ENCODE measurements around the gene CTSZ.
"Not testable (repeated sequence)": the region's sequence is repeated elsewhere in the genome, so short reads cannot be mapped to it uniquely, and the experiment has no call there.

CTSZ gene

GRCh38 chr20:59006864-59007664 is at the start of gene CTSZ:
Gene CTSZ, minus strand, starts transcription at chr20:59007254. Its CDS starts 126 bp downstream, at chr20:59007128.
- no peak for DNase-seq (ENCODE audit: extremely low read depth in 1 of 2, low read depth in 1 of 2)

DNA sequence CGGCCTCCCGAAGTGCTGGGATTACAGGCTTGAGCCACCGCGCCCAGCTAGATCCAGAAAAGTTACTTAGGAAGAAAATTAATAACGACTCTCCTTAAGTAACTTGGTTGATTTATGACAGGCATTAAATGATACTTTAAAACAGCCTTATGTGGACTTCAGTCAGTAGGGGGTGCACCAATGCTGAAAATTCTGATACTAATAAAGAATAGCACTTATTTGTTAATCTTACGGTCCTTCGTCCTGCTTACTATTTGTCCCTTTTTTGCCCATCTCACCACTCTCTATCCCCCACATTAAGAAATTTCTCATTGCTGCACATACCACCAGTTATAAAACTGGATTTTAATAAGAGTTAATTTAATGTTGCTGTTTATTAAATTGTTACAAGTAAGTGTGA is 48.2 kb upstream of the CTSZ start:
- no peak for DNase-seq (ENCODE audit: extremely low read depth in 1 of 2, low read depth in 1 of 2)

DNA sequence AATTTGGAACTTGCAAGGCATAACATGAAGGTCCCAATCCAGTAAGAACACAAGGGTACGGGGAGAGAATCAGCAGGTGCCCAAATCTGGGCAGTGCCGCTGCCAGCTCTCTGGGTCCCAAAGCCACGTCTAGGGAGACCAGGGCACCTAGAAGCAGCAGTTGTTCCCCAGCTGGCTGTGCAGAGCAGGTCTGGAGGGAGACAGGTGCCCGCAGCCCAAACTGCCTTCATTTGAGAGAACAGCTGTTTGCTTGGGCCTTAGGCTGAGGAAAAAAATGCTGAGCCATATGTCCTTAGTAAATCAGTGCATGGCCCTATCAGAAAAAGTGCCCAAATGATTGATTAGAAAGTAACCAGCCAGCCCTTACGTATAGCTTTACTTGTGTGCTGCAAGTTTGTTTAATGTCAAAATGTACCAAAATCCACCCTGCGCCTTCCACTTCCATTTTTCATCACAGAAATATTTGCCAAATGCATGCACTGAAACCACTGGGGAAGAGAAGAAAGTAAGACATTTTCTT is 44.7 kb upstream of the CTSZ start:
- no peak for DNase-seq (ENCODE audit: extremely low read depth in 1 of 2, low read depth in 1 of 2)

DNA sequence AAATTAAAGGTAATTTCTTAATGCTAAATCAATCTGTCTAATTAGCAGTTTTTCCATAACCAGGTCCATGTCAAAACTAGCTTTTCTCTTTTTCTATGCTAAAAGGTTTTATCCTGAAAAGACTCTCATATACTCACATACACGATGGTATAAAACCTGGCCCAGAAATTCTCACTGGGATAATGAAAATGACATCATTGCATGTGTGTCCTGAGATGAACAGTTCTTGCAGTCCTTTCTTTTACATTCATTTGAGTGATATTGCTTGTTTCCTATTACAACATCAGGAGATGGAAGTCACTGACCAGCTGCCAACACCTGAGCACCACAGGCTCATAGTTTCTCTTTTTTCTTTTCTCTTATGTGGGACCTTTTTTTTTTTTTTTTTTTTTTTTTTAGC is 43.4 kb upstream of the CTSZ start:
- no peak for DNase-seq (ENCODE audit: extremely low read depth in 1 of 2, low read depth in 1 of 2)

GRCh38 chr20:59048681-59049030 is 41.6 kb upstream of the CTSZ start:
- no peak for DNase-seq (ENCODE audit: extremely low read depth in 1 of 2, low read depth in 1 of 2)

GRCh38 chr20:59047938-59048680 is 41.1 kb upstream of the CTSZ start:
- DNase-seq (ENCODE audit: extremely low read depth in 1 of 2, low read depth in 1 of 2) = no peak

- no peak for DNase-seq (ENCODE audit: extremely low read depth in 1 of 2, low read depth in 1 of 2)
Observed at GRCh38 chr20:59046862-59047261, 39.8 kb upstream of the CTSZ start.

GRCh38 chr20:59044796-59045195 is 37.7 kb upstream of the CTSZ start:
- DNase-seq (ENCODE audit: extremely low read depth in 1 of 2, low read depth in 1 of 2) = no peak

- no peak for DNase-seq (ENCODE audit: extremely low read depth in 1 of 2, low read depth in 1 of 2)
Observed at GRCh38 chr20:59044295-59044694, 37.2 kb upstream of the CTSZ start.

DNA sequence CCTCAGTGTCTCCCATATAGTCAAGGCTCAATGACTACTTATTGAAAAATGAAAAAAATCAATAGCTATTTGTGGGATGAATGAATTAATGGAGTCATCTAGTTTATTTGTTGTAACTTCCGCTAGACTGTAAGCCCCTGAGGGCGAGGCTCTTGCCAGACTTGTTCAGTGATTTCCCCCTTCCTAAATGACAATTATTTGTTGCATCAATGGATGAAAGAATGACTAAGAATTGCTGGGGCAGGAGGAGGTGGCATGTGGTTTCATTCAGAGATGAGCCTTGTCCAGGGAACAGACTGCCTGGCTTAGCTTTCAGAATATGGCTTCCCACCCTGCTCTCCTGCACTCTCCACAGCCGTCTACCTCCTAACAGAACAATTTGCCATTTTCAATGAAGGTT is 36.6 kb upstream of the CTSZ start:
- no peak for DNase-seq (ENCODE audit: extremely low read depth in 1 of 2, low read depth in 1 of 2)

- DNase-seq (ENCODE audit: extremely low read depth in 1 of 2, low read depth in 1 of 2) = peak; percentile 87 to 92
Observed at GRCh38 chr20:59042796-59043631, 36.0 kb upstream of the CTSZ start.

DNA sequence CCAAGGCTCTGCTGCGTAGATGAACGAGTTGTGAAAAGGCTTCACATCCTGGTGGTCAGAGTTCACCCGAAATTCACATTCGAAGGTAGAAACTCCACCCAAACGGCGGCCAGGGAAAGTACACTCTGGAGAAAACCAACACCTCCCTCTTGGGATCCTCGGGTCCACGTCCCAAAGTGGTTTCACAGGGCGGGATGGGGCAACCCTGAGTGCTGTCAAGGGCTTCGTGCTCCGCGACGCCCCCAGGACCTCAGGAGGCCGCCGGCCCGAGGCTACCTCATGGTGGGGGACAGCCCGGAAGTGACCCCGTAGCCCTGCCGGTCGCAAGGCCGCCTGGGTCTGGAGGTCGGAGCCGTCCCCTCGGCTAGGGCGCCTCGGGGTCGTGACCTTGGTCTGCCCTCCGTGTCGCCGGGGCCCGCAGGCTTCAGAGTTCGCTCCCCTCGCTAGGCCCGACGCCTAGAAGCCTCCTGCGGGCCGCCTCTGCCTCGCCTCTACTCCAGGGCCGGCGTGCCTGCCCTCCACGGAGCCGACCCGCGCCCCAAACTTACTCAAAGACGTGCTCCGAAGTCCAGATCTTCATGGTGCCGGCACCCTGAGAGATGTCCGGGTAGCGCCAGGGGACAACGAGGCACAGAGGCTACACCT is 35.2 kb upstream of the CTSZ start, which contains the start of gene PRELID3B:
TSS of gene PRELID3B (minus strand) at position 636 of the 645 bp plus-strand sequence. CDS start at position 580, 56 bp downstream.
- DNase-seq (ENCODE audit: extremely low read depth in 1 of 2, low read depth in 1 of 2) = peak in 1 of 2 donors; percentile 25

- not testable (repeated sequence) for DNase-seq (ENCODE audit: extremely low read depth in 1 of 2, low read depth in 1 of 2)
Observed at GRCh38 chr20:59041487-59041886, 34.4 kb upstream of the CTSZ start.

GRCh38 chr20:59040667-59041066 is 33.6 kb upstream of the CTSZ start:
- no peak for DNase-seq (ENCODE audit: extremely low read depth in 1 of 2, low read depth in 1 of 2)

DNA sequence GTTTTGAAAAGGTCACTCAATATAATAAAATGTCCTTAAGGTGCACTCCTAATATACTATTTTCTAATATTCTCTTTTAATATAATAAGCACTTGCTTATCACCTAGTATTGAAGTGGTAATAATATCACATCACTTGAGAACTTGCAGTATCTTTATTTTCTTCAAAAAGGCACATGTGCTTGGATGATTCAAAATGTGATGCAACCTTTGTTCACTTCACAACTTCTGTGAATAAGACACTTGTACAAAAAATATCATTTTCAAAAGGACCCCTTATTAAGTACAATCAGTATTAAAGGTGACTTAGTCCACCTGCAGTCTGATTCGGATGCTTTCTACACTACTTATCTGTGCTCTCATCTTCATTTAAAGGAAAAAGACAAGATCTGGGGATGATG is 32.2 kb upstream of the CTSZ start:
- DNase-seq (ENCODE audit: extremely low read depth in 1 of 2, low read depth in 1 of 2) = no peak

DNA sequence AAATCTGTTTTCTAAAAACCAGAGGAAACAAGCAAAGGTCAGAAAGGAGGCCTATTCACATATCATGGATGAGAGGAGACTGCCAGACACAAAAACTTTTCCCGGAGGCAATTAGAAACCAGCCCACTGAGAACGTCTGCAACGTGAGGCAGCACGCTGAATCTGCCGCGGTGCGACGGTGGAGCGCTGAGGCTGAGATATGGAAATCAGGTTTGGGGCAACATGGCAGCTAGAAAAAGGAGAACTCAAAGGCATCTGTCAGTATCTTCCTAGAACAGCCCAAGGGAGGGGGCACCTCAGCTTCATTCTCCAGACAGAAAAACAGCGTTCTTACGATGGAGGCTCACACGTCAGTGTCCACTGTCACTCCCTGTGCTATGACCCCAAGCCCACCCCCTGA is 30.3 kb upstream of the CTSZ start:
- no peak for DNase-seq (ENCODE audit: extremely low read depth in 1 of 2, low read depth in 1 of 2)

GRCh38 chr20:59035381-59035780 is 28.3 kb upstream of the CTSZ start:
- DNase-seq (ENCODE audit: extremely low read depth in 1 of 2, low read depth in 1 of 2) = no peak

DNA sequence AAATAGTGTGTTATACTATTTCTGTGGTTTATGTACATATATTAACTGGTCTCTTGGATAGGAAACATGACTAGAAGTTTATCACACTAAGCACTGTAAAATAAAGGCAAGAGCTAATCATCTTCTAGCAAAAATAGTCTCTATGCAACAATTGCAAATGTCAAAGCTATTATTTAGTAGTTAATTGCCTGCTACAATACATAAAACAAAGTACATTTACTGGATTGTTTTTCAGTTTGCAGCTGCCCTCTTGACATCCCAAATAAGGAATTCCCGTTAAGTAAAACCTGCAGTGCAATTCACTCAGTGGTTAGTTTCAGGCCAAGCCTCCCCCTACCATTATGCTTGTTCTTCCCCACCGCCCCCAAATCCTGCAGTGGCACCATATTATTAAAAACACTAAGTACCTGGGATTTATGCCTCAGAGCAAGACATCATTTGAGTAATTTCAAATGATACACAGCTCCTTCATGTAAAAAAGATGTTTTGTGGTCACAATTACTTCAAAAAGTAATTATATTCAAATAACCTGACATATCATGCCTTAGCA is 26.6 kb upstream of the CTSZ start:
- DNase-seq (ENCODE audit: extremely low read depth in 1 of 2, low read depth in 1 of 2) = no peak

GRCh38 chr20:59033093-59033492 is 26.0 kb upstream of the CTSZ start:
- no peak for DNase-seq (ENCODE audit: extremely low read depth in 1 of 2, low read depth in 1 of 2)

GRCh38 chr20:59032713-59033059 is 25.6 kb upstream of the CTSZ start:
- DNase-seq (ENCODE audit: extremely low read depth in 1 of 2, low read depth in 1 of 2) = no peak

Data from stimulated activated CD8-positive, alpha-beta memory T cell treated with anti-CD3 and anti-CD28 coated beads, Interleukin-7, amount 100 ng/mL, for 48 hours (primary cell).